NCI-H2171 (cell line): ENCODE results near the gene CD58.
"Not testable (repeated sequence)": the region's sequence is repeated elsewhere in the genome, so short reads cannot be mapped to it uniquely, and the experiment has no call there.

Experiments
- DNase-seq: peaks from one replicate; lab custom pipeline; 2025; lab: John Stamatoyannopoulos, UW

Gene CD58

GRCh38 chr1:116570358-116571214 is at the start of gene CD58:
Gene CD58 (minus strand): TSS chr1:116571026. CDS start chr1:116570972, 54 bp downstream.
- DNase-seq = peak; percentile 86

DNA sequence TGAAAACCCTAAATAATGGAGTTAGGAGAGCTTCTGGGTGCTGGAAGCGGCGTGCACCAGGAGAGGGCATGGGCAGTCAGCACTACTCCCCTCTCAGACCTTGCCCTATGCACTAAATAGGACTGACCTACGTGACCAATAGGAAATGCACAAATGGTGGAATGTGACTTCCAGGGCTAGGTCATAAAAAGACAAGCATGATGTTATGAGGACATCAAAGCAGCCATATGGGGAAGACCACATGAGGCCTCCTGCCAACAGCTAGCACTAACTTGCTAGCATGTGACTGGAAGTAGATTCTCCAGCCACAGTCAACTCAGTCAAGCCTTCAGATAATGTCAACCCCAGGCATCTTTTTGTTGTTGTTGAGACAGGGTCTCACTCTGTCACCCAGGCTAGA is 49.6 kb upstream of the CD58 start:
- not testable (repeated sequence) for DNase-seq

DNA sequence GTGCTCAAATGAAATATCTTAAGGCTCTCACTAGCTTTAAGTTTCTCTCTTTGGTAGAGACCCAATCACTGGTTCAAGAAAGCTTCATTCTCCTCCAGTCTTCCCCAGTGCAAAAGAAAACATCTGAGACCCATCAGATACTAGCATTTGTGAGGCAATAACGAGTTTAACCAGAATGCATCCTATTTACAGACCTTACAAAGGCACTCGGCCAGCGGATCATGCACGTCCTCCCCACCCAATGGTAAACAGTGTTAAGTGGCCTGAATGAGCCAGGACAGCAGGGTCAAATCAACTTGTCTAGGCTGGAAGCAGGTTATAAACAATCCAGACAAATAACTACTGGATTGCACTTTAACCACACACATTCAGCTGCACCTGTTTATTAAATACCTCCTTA is 48.3 kb upstream of the CD58 start:
- not testable (repeated sequence) for DNase-seq

GRCh38 chr1:116617808-116618207 is 47.0 kb upstream of the CD58 start:
- DNase-seq = not testable (repeated sequence)

GRCh38 chr1:116613825-116614224 is 43.0 kb upstream of the CD58 start:
- DNase-seq = not testable (repeated sequence)

DNA sequence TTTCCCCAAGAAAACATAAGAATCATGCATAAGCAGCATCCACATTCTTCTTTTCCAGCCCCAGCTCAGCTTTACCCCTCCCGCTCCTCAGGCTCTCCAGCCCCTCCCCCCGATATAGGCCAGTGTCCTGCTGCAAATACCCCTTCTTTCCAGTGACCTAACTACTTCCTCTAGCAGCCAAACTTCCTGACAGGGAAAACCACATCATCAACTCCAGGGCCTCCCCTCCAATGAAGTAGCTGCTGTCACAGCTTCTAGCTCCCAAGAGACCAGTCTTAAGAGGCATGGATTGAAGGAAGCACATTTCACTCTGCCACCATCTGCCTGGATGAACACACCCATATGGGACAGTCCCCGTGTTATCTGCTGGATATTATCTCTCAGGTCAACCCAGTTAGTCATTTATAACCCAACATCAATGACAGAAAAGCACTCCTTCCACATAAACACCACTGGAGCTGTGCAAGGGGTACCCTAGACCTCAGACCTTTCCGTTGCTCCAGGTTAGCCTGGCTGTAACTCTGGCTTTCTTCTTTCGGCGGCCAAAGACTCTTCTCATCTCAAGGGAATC is 39.1 kb upstream of the CD58 start:
- DNase-seq = peak; percentile 80

GRCh38 chr1:116608841-116609240 is 38.0 kb upstream of the CD58 start:
- DNase-seq = not testable (repeated sequence)

DNA sequence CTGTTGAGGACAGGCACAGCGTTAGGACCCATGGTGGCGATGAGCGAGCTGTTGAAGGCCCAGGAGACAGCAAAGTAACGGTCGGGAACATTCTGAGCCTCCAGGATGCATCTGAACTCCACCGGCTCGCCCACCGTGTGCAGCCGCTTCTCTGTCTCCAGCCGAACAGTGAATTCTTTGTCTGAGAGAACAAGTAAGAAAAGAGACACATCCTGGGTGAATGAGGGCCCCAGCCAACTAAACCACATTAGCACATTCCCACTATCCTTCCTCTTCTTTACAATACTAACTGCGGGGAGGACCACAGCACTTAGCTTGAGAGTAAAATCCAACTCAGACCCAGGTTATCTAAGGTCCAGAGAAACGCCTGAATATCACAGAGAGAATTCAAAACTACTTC is 37.3 kb upstream of the CD58 start:
- not testable (repeated sequence) for DNase-seq

DNA sequence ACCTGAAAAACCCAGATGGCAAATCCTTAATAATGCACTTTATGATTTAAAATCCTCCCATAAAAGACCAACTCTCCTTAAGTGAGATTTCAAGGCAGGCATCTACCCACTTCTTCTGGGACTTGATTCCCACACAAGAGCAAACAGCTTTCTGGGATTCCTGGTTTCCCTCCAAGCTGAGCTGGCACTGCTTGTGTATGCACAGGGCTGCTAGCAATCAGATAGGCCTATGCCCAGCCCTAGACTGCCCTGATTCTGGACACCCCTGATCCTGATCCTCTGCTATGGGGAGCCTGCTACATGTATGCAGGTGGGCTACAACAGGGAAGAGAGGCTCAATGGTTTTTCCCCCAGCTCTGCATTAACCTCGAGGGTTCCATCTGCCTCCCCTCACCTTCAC is 36.6 kb upstream of the CD58 start:
- DNase-seq = not testable (repeated sequence)

DNA sequence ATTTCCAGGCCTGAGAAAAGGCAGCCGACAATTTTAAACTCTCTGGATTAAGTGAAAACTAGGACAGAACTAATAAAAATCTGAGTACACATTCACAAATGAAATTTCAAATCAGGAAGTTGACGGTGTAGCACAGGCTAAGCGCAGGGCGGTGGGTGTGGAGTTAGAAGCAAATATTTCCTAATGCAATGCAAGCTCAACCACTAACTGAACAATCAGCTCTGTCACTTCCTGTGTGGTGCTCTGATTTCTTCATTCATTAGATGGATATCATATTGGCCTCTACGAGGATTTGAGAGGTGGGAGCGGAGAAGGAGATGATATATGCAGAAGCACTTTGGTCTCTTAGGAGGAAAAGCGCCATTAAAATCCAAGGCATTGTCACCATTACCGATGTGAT is 35.2 kb upstream of the CD58 start:
- DNase-seq = not testable (repeated sequence)

GRCh38 chr1:116605315-116605714 is 34.5 kb upstream of the CD58 start:
- no peak for DNase-seq

- peak; percentile 9 for DNase-seq
These were observed 33.6 kb upstream of the CD58 start for GRCh38 chr1:116604408-116604807.

DNA sequence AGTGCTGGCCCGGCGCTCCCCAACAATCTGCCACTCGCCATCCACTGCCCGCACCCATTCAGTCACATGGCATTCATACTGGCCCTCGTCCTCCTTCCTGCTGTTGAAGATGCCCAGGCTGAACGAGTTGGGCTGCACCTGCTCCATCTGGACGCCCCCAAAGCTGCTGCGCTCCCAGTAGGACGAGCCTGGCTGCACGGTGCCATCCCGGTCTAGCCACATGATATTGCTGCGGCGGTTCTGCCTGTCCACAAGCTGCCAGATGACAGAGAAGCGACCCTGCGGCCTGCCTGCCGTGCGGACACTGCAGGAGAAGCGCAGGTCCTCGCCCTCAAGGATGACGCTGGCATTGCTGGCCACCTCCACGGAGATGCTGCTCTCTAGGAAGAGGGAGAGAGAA is 32.8 kb upstream of the CD58 start:
- not testable (repeated sequence) for DNase-seq

- not testable (repeated sequence) for DNase-seq
These were observed 28.5 kb upstream of the CD58 start for GRCh38 chr1:116599369-116599768.

- DNase-seq = not testable (repeated sequence)
These were observed 27.7 kb upstream of the CD58 start for GRCh38 chr1:116598420-116599036.

- not testable (repeated sequence) for DNase-seq
These were observed 26.6 kb upstream of the CD58 start for GRCh38 chr1:116597388-116597787.

- not testable (repeated sequence) for DNase-seq
These were observed 26.0 kb upstream of the CD58 start for GRCh38 chr1:116596742-116597307.

DNA sequence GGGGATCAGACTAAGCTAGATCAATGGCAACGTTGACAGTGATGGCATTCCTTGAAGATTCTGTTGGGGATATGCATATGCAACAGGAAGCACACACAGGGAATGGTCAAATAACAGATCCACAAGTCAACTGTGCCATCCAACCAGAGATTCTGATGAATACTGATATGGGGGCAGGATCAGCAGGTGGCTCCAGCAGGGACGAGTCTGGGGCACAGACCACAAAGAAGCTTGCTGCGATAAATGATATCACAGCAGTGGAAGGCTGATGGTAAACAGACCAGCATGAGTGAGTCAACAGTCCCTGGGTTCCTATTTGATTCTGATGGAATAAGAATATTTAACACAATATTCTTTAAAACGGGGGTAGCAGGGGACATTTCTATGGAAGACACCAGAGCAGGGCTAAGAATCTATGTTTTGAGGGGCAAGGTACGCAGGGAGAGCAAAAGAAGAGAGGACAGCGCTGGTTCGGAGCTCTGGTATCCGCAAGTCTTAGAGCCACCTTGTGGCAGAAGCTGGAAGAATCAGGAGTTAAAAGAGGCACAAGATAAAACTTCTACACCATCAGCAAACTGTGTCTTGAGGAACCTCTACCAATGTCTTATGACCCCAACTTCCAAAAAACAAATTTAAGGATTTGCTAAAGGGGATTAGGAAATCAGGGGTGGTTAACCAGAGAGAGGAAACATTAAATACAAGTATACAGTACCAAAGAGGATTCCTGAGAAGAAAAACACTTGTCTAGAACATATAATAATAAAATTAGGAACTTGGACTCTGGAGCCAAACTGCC is 25.3 kb upstream of the CD58 start:
- not testable (repeated sequence) for DNase-seq

DNA sequence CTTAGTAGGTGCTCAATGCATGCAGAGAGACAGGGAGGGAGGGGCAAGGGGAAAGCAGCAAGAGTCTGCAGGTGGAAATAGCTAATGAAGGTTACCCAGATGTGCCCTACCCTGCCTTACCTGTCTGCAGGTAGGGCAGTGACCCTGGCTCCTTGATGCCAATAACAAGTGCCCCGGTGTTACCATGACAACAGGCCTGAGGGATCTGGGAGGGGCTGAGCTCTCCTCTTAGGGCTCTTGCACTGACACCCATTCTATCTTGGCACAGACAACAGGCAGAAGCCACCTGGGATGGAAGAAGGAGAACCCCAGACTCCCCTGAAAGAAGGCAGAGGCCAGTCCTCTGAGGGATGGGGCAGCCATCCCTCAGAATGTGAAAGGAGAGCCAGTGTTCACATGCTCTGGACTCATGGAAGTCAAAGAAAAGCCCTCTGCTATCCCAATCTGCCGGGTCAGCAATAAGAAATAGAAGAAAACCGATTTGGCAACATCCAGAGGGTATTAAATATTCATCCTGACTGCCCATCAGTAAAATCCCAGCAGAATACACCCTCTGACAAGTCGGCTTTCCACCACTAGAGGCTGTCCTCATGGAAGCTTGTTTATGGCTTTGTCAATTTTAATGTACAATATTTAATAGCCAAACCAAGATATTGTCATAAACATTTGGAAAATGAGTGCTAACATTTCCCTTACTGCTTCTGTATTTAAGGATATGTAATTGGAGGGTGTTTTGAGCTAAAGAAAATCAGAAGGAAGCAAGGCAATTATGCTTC is 24.4 kb upstream of the CD58 start:
- DNase-seq = not testable (repeated sequence)

GRCh38 chr1:116593977-116594376 is 23.2 kb upstream of the CD58 start:
- not testable (repeated sequence) for DNase-seq

DNA sequence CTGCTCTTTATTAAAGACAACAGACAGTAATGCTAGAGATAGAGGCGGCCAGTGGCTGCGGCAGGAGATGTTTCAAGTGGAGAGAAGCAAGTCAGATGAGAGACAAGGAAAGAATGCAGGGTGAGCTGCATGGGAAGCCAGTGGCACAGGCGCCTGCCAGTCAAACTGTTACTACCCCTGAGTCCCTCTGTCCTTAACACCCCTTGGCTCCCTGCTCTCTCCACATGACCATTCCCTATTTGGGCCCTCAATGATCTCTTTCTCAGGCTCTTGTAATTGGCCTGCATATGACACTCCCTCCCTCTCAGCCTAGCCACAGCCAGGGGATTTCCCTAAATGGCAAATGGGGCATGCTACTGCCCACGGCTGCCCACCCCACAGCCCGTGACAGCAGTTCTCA is 22.6 kb upstream of the CD58 start:
- DNase-seq = not testable (repeated sequence)
